BJ (cell line): ENCODE results near the gene CCDC57. TPM values are rescaled to one million over a fixed set of nuclear protein-coding genes. Genes with fewer than 3 reads are reported as not detected.

ENCODE experiments used
- CTCF ChIA-PET: fragments of 350-600 bp; formaldehyde crosslinking; extraction: SDS; loops from one replicate; lab custom pipeline; 2021; ENCODE audit warnings: antibody characterized with exemption, inconsistent platforms; lab: Yijun Ruan, JAX
- POLR2A ChIA-PET: fragments of 300-600 bp; sonication (Branson Sonifier 250); formaldehyde crosslinking; extraction: SDS; loops from one replicate; lab custom pipeline; 2021; ENCODE audit warnings: antibody characterized with exemption; lab: Charles Lee
- DNase-seq: peaks from one replicate; pipeline ENCODE4 v3.0.0-alpha.2; 2011; ENCODE audit warnings: low read depth
- H3K27me3 ChIP-seq: 2 replicates; pipeline ENCODE4 v1.6.0; 2011; ENCODE audit warnings: low read length; ENCODE audit not compliant: control insufficient read depth, insufficient read depth
- H3K36me3 ChIP-seq: 2 replicates; pipeline ENCODE4 v1.5.1; 2011; ENCODE audit warnings: low read length; ENCODE audit not compliant: control insufficient read depth, insufficient read depth
- H3K4me3 ChIP-seq: 2 replicates; pipeline ENCODE4 v1.5.1; 2011; ENCODE audit warnings: low read depth, mild to moderate bottlenecking, control low read depth, low read length
- polyA plus RNA-seq: library from polyadenylated mRNA; depleted of rRNA; stranded (reverse); fragments of >200 nt; gene quantifications from 2 replicates; pipeline ENCODE4 v1.2.3, GENCODE V29; 2011
- TF ChIP-seq, protein P1 (sequence below): IDR thresholded peaks from 2 replicates; pipeline ENCODE4 v1.5.1; 2011; ENCODE audit warnings: low read depth, mild to moderate bottlenecking, control low read depth, inconsistent platforms, low read length, moderate library complexity; ENCODE audit not compliant: insufficient read depth

CCDC57 gene
- polyA plus RNA-seq, 1 experiment: 15.4 TPM

DNA sequence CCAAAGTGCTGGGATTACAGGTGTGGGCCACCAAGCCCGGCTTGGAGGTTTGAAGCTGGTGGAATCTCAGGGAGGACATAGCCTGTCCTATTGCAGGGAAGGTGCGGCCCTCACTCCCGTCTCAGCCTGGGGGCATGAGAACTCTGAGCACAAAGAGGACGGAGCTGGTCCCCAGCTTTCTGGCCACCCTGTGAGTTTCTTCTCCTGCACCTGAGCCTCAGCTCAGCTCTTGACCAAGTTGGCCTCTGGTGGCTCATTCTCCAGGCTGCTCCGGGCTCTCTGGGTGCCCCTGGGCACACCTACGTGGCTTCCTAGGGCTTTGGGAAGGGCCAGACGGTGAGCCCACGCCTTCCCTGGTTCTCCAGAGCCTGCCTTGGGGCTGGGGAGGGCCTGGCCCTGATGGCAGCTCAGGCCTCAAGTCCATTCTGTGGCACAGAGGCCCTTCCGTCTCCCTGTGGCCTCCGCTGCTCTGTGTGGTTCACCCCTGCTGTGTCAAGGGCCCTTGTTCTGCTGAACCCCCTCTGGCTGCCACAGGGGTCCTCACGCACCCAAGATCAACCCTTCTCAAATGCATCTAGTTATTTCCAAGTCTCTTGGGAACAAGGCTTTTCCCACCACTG lies 107.7 kb downstream of the CCDC57 start:
- Histone ChIP-seq H3K4me3 (no peak overlapping the region), H3K27me3 (no peaks in the 10 kb centered on the region), H3K36me3 (no peaks in the 10 kb centered on the region)
- DNase-seq: no peak
- TF ChIP-seq, protein P1, sequence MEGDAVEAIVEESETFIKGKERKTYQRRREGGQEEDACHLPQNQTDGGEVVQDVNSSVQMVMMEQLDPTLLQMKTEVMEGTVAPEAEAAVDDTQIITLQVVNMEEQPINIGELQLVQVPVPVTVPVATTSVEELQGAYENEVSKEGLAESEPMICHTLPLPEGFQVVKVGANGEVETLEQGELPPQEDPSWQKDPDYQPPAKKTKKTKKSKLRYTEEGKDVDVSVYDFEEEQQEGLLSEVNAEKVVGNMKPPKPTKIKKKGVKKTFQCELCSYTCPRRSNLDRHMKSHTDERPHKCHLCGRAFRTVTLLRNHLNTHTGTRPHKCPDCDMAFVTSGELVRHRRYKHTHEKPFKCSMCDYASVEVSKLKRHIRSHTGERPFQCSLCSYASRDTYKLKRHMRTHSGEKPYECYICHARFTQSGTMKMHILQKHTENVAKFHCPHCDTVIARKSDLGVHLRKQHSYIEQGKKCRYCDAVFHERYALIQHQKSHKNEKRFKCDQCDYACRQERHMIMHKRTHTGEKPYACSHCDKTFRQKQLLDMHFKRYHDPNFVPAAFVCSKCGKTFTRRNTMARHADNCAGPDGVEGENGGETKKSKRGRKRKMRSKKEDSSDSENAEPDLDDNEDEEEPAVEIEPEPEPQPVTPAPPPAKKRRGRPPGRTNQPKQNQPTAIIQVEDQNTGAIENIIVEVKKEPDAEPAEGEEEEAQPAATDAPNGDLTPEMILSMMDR: no peak
- ChIA-PET POLR2A (interaction anchor here (0.5 kb wide), 1 partner anchor 25 kb away, joined by 5 read pairs; no protein-coding TSS in a partner anchor), CTCF (interaction anchor here (0.6 to 2.5 kb wide), 3 partner anchors 12 to 75 kb away, joined by 3 to 10 read pairs (median 6); no protein-coding TSS in a partner anchor)

DNA sequence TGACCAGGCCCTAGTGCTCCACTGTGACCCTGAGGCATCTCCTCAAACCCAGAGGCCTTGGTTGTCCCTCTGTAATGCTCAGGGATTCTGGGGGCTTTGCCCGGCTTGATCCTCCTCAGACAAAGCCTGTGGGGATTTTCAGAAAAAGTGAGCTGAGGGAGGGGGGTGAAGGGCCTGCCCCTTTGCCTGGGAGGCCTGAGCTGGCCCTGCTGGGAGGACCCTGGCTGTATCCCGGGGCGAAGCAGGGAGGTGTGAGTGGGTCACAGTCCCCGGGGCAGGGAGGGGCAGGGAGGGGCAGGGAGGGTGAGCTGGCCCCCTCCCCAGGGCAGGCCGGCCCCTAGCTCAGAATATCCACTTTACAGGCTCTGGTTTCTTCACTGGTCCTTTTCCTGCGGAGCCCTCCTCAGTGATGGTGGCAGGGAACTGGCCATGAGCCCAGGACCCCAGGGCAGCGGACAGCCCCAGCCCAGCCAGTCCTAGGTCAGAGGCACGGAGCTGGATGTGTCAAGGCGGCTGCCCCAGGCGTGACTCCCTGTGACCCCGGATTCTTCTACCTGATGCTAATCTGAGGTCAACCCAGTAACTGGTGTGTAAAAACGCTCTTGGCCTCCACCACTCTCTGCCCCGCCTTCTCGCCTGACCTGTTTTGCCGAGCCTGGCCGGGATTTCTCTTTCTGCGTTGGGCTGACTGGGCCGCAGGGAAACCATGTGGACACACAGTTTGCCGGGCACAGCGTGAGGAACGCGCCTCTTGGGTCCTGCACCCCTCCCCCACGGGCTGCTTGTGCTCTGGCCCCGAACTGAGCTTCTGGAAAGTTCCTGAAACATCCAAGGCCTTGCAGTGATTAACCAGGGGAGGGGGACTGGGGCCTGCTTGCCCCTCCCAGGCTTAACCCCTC lies 108.8 kb downstream of the CCDC57 start:
- DNase-seq: no peak
- no peaks in the 10 kb centered on the region for H3K36me3 ChIP-seq
- H3K4me3 ChIP-seq: no peak overlapping the region
- TF ChIP-seq, protein P1: no peak
- POLR2A ChIA-PET: no interaction called here
- no peaks in the 10 kb centered on the region for H3K27me3 ChIP-seq
- CTCF ChIA-PET: no interaction called here

GRCh38 chr17:82101767-82102679 lies 110.6 kb downstream of the CCDC57 start:
- no peak for DNase-seq
- Histone ChIP-seq H3K27me3 (no peaks in the 10 kb centered on the region), H3K4me3 (no peak overlapping the region), H3K36me3 (no peaks in the 10 kb centered on the region)
- ChIA-PET CTCF (no interaction called here), POLR2A (no interaction called here)
- TF ChIP-seq, protein P1: no peak

DNA sequence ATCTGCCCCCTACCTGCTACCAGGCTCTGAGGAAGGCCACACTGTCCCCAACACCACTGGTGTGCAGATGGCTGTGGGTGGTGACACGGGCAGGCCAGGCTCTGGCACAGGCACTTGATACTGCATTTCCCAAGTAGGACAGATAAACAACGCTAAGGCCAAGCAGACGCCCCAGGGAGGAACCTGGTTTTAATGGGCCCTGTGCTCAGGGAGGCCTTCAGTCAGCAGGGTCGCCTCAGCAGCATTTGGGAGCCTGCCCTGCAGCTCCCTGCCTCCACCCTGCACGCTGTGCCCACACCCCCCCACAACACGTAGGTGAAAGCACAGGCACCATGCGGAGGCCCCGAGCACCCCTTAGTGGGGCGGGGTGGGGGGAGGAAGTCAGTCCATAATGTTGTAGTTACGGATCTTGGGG lies 111.3 kb downstream of the CCDC57 start:
- POLR2A ChIA-PET: no interaction called here
- H3K36me3 ChIP-seq: no peaks in the 10 kb centered on the region
- DNase-seq: no peak
- CTCF ChIA-PET: no interaction called here
- H3K4me3 ChIP-seq: no peak overlapping the region
- no peaks in the 10 kb centered on the region for H3K27me3 ChIP-seq
- TF ChIP-seq, protein P1: no peak
